Measurements from ENCODE around the gene HOXC11.

DNA sequence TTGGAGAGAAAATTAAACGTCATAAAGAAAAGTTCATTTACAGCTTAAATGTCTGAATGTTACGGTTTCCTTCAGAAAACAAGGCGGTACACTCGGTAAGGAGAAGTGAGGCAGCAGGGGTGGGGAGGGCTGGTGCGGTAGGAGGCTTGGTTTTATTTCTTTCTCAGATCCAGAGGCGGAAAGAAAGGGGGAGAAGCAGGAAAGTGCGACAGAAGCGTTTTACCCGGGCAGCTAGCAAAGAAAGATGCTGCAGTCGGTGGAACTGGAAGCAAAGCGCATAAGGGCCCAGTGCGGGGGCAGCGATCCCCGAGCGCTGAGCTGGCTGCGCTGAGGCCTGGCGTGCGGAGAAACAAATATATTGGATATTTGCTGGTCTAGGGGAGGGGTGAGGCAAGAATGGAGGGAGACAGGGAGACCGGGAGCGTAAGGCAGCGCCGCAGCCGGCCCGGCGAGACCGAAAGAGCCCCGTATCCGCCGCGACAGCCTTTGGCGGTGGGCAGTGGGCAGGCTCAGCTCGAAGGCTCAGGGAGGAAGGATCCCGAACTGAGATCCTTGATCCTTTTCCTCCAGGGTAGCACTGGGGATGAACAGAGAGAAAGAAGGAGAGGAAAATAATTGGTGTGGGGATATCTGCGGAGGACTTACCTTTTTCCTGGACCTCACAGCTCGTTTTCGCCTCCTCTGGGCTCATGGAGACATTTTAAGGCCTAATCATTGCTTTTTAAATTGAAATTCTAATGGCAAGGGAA is 6.4 kb upstream of the HOXC11 start:
- TF ChIP-seq, protein P1, sequence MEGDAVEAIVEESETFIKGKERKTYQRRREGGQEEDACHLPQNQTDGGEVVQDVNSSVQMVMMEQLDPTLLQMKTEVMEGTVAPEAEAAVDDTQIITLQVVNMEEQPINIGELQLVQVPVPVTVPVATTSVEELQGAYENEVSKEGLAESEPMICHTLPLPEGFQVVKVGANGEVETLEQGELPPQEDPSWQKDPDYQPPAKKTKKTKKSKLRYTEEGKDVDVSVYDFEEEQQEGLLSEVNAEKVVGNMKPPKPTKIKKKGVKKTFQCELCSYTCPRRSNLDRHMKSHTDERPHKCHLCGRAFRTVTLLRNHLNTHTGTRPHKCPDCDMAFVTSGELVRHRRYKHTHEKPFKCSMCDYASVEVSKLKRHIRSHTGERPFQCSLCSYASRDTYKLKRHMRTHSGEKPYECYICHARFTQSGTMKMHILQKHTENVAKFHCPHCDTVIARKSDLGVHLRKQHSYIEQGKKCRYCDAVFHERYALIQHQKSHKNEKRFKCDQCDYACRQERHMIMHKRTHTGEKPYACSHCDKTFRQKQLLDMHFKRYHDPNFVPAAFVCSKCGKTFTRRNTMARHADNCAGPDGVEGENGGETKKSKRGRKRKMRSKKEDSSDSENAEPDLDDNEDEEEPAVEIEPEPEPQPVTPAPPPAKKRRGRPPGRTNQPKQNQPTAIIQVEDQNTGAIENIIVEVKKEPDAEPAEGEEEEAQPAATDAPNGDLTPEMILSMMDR (IDR thresholded peaks at IDR 0.05), result no peak
- no peak for TF ChIP-seq POLR2A (IDR thresholded peaks at IDR 0.05)
